ENCODE results near the gene TBC1D22A.

- no peak for TF ChIP-seq CTCF (IDR thresholded peaks at IDR 0.05 in 2 of 3, conservative IDR thresholded peaks at IDR 0.05 in 1 of 3; ENCODE audit: borderline replicate concordance in 1 of 3, insufficient read depth in 1 of 3, low read depth in 2 of 3, low read length in 2 of 3)
- TF ChIP-seq SP1 (IDR thresholded peaks at IDR 0.05; ENCODE audit: low read depth) = no peak
- no peak for TF ChIP-seq EZH2phosphoT487 (IDR thresholded peaks at IDR 0.05; ENCODE audit: borderline replicate concordance)
- no peak for TF ChIP-seq EZH2 (IDR thresholded peaks at IDR 0.05)
- no peak for TF ChIP-seq SIN3A (IDR thresholded peaks at IDR 0.05; ENCODE audit: low read depth)
- TF ChIP-seq POLR2A (IDR thresholded peaks at IDR 0.05; ENCODE audit: borderline replicate concordance, extremely low read depth, insufficient read depth, insufficient read length) = no peak
- no peak for TF ChIP-seq ZFX (IDR thresholded peaks at IDR 0.05)
- TF ChIP-seq POLR2AphosphoS5 (IDR thresholded peaks at IDR 0.05; ENCODE audit: low read depth, low read length) = no peak
Observed at GRCh38 chr22:47063071-47063509, 300.6 kb downstream of the TBC1D22A start.
